GM18873 (cell line): ENCODE results near the gene ZNF366.

Source experiments
- ATAC-seq: cut with Tn5 transposase; IDR thresholded peaks from one replicate; pipeline ENCODE4 v1.9.1; 2021; ENCODE audit warnings: mild to moderate bottlenecking, moderate library complexity, moderate number of reproducible peaks; ENCODE audit not compliant: unreplicated experiment, low FRiP score

The ZNF366 gene

GRCh38 chr5:72470826-72471225 lies 36.4 kb downstream of the ZNF366 start:
- no peak for ATAC-seq

DNA sequence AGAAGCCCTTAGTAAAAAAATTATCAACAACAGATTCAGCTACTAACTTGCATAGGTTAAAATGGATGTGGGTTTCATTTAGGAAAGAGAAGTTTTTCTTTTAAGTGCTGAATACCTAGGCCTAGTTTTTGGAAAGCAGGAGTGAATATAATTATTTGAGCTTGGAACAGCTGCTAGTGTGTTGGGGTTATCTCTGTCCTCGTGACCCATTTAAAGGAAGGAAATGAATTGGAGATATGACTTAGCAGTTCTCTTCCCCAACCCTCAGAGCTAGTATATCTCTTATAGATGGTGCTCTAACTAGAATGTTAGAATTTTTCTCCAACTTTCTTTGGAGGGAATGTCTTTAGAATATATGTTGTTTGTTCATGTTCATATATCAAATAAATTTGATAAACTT lies 38.6 kb downstream of the ZNF366 start:
- no peak for ATAC-seq

DNA sequence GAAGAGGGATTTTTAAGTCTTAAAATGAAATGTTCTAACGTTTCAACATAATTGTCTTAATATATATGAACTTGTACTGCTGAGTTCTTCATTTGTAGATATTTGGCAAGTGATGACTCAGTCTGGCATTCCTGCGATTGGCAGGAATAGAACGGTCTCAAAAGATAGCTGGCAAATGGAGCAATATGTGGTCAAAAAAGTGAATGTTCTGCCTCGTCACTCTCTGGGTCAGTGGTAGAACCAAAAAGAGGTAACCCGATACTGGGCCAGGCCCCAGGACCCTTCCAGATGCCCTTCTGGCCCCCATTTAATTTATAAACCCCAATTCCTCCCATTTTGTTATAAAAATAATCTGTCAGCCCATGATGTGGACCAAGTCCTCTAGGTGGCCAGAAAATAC lies 39.2 kb downstream of the ZNF366 start:
- no peak for ATAC-seq

- ATAC-seq = no peak
Observed at GRCh38 chr5:72467461-72467860, 39.7 kb downstream of the ZNF366 start.

DNA sequence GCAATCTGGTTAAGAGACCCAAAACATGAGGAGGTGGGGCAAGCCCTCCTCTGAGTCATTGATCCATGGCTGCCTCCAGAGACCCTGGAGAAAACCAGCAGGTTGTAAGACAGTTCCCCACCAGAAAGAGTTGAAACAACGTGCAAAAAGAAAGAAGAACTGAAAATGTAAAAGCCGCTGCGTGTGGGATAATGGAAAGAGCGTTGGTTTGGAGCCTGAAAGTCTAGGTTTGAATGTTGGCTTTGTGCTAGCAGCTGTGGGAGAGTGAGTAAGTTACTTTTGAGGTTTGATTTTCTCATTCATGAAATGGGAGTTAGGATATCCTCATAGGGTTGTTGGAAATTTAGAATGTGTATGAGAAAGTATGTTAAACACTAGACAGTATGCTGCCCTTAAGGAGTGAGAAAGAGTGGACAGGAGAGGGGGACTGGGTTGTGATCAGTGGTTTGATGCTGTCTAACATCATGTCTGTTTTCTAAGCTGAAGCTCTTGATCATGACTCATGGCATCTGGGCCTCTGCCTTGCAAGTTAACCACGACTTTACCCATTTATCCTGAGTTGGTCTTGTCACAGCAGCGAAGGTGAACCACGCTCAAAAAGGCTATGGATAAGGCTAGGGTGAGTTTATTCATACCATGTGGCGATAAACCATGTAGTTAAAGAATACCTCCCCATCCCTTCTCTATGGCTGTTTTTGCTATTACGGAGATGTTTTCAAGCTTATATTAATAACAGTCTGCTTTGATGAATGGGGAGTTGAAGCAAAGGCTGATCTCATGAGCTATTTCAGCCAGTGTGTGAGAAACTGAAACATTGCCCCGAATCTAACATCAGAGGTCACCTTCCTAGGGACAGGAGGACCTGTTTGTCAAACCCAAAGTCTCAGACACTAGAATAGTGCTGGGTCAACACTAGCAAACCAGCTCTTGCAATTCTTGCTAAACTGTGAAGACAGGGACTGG lies 41.3 kb downstream of the ZNF366 start:
- peak; percentile 80 for ATAC-seq

DNA sequence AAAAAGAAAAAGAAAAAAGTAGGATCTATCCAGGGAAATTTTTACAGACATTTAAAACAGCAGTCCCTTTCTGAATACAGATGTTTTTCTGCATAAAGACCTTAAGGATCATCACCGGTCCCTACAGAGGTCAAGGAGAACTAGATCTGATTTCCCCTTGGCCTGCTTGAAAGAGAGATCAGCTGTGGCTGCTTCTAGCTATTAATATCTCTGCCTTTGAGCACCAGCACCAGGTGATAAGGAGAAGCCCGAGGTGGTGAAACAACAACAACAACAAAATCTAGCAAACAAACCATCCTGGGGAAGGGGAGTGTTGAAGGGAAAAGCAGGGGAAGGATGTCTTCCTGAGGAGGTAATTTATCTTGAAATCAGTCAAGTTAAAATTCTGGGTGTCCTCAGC lies 42.1 kb downstream of the ZNF366 start:
- peak; percentile 19 for ATAC-seq

GRCh38 chr5:72464071-72464470 lies 43.1 kb downstream of the ZNF366 start:
- ATAC-seq = no peak

DNA sequence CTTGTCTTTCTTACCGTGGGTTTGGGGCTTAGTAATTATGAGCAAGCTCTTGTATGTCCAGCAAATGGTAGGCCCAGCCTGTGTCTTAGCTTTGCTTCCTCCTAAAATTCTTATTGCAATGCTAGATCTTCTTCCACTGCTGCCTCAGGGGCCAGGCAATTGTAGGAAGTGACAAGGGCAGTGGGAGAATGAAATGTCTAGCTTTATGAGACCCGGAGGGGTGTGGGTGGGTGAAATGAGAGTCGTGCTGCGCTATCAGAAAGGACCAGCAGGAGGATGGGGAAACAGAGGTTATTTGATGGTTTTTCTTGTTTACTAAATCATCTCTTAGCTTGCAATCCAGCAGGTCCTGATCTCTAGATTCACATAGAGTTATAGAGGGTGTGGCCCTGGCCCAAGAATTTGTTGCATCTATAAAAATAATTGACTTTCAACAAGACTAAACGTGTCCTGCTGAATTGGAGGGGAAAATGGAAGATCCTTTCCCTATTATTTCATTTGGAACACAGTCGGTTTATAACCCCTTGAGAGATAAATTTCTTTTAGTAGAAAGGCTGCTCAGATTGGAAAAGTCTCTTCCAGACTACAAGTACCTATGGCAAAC lies 43.7 kb downstream of the ZNF366 start:
- ATAC-seq = no peak

GRCh38 chr5:72460413-72460812 lies 46.8 kb downstream of the ZNF366 start:
- no peak for ATAC-seq

DNA sequence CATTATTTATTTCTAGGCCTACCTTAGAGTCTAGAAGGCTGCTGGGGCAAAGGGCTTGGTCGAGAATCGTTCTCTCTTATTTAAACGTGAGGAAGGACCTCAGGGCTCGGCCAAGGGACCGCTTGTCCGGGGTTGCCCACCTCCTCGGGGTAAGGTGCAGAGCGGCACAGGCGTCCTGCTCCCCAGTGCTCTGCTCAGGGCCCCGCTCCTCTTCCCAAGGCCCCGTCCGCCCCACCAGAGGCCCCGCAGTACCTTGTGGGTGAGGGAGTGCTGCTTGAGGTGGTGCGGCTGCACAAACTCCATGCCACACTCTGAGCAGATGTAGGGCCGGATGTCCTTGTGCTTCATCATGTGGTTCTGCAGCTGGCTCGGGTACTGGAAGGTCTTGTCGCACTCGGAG lies 47.3 kb downstream of the ZNF366 start:
- no peak for ATAC-seq

GRCh38 chr5:72459089-72459661 lies 48.0 kb downstream of the ZNF366 start:
- no peak for ATAC-seq

- ATAC-seq = no peak
Observed at GRCh38 chr5:72458407-72458806, 48.8 kb downstream of the ZNF366 start.

- no peak for ATAC-seq
Observed at GRCh38 chr5:72457491-72457890, 49.7 kb downstream of the ZNF366 start.

DNA sequence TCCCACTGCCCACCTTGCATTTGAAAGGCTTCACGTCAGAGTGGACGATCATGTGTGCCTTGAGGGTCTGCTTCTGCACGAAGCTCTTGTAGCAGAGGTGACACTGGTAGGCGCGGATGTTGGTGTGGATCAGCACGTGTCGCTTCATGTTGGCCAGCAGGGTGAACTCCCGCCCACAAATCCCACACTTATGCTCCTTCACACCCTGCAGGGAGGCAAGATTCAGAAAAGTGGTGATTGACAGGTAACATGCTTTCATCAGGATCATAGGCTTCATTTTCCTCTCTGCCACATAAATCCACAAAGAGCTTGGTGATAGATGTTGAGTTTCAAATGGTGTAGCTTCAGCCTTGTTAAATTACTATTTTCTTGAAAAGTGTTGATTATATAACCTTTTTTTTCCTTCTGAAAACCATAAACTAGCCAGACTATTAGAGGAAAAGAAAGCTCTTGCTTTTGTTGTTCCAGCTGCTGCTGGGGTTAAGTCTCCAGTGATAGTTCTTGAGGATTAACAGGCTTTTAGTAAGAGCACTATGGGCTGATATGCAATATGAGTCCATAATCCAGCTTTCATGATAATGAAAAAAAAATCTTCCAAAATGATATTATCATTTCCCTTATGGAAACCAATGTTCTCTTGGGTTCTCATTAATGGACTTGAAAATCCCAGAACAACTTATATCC lies 50.7 kb downstream of the ZNF366 start:
- no peak for ATAC-seq

DNA sequence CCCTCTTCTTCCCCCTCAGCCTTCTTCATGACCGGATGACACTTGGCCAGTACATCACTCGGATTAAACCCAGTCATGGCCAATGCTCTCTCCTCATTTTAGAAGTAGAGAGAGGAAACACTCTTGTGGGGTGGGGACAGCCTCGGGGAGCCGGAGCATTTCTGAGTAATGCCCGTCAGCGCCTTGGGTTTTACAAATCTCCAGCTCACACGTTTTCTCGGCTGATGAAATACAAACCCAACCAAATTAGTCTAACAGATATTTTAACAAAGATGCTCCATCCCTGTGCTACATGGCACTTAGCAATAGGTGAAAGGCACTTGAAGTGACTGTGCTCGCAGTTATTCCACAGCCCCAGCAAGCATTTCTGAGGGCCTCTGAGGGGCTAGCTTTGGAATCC lies 51.7 kb downstream of the ZNF366 start:
- no peak for ATAC-seq

- ATAC-seq = no peak
Observed at GRCh38 chr5:72454996-72455395, 52.2 kb downstream of the ZNF366 start.

DNA sequence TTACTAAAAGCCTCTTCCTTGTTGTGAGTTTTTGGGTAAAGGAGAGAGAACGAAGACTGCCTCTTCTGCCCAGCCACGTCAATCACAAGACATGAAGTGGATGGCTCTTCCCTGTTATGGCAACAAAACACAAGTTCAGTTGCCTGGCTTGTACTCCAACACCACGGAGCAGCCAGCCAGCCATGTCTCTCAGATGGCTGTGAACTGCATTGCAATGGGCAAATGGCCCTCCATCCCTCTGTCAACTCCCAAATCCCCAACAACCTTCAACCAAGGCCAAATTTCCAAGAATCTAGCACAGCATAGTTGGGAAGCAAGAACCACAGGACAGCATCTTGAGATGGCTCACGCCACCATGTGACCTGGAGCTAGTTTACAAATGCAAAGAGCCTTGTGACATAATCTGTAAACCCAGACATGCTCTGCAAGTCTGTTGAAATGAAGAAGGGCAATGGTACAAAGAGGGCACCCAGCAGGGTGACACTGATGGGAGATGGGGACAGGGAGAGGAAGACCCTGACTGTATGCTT lies 53.9 kb downstream of the ZNF366 start:
- no peak for ATAC-seq

DNA sequence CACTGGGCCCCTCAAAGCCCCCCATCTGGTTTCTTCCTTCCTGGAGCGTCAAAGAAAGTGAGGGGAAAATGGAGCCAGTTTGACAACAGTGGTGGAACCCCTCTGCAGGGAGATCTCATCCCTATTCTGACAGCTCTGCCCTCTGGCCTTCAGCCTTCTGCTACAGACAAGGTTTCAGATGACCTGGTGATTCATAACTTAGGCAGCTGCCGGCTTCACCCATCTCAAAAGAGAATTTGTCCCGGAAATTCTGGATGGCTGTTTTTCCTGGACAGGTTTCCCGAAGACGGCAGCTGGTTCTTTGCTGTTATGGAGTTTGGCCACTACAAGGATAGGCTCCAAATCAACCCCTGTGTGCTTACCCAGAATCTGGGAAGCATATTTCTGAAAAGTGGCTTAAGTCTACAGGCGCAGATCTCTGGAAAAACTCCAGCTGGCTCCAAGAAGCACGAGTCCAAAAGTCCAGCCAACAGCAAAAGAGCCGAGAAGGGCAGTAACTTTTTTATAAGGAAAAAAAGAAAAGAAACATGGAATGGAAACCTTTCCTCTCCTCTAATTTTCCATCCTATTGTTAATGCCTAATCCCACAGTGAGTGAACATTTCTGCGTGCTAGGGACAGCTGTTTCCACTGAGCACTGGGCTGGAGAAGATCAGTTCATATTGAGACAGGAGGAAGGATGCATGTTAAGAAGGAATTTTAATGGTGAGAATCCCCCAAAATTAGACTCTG lies 54.5 kb downstream of the ZNF366 start:
- ATAC-seq = no peak

DNA sequence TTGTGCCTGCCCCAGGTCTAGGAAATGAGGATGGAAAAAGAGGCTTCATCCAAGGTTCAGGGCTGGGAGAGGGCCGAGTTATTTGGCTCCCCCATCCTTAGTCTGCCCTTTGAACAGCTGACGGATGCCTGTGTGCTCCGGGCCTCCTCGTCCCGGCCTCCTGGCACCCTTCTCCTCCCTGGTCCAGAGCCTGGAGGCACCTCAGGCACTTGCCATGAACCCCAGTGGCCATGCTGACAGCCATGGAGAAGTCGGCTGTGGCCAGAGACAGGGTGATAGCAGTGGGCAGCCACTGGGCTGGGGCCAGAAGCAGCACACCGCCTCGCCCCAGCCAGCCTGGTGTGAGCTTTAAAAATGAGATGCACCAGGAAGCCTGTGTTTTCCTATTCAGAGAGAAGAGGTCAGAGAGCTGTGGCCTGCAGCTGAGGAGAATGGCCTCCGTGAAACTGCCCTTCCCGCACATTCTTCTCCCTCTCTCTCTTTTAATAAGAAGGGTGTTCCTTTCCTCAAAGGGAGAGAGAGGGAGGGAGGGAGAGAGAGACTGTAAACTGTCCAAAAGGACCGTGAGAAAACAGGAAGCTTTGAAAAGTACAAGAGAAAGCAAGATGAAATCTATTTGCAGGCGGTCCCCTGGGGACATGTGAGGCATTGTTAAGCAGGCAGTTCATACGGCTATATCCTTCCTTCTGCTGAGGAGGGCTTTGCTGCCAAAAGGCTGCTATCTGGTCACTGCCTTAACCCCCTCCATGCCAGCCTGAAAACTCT lies 55.3 kb downstream of the ZNF366 start:
- ATAC-seq = peak; percentile 68
